Common myeloid progenitor, CD34-positive (primary cell): ENCODE data around the gene STMP1.
"Not testable (repeated sequence)": the region's sequence is repeated elsewhere in the genome, so short reads cannot be mapped to it uniquely, and the experiment has no call there.

Experiments
- CTCF ChIA-PET: fragments of 350-600 bp; sonication (Branson Sonifier 250); formaldehyde crosslinking; loops from one replicate; lab custom pipeline; 2021; ENCODE audit warnings: antibody characterized with exemption; lab: Charles Lee
- POLR2A ChIA-PET: fragments of 350-600 bp; sonication (Branson Sonifier 250); formaldehyde crosslinking; loops from one replicate; lab custom pipeline; 2021; ENCODE audit warnings: antibody characterized with exemption; lab: Charles Lee
- DNase-seq, 3 donors: peaks; one replicate each; pipeline versions ENCODE4 v3.0.0 to v3.0.0-alpha.2; 2013
- H3K27ac ChIP-seq, 2 experiments: 1 replicate in 1 of 2; 2 replicates in 1 of 2; pipeline ENCODE4 v1.7.0; 2013; ENCODE audit warnings: inconsistent platforms in 2 of 2, low read length in 2 of 2, mild to moderate bottlenecking in 2 of 2, low read depth in 1 of 2, moderate library complexity in 1 of 2; ENCODE audit not compliant: severe bottlenecking in 2 of 2, insufficient read depth in 1 of 2, poor library complexity in 1 of 2
- H3K27me3 ChIP-seq, 5 experiments: replicated peaks in 2 of 5; 1 replicate in 3 of 5; 2 replicates in 2 of 5; pipeline versions ENCODE4 v1.6.1 to v1.7.0; 2013; ENCODE audit warnings: low read length in 4 of 5, mild to moderate bottlenecking in 2 of 5, moderate library complexity in 2 of 5, inconsistent platforms in 1 of 5; ENCODE audit not compliant: insufficient read depth in 5 of 5, control insufficient read depth in 4 of 5
- H3K36me3 ChIP-seq, 4 experiments: 1 replicate in 2 of 4; 2 replicates in 2 of 4; pipeline versions ENCODE4 v1.6.1 to v1.7.0; 2013; ENCODE audit warnings: low read length in 3 of 4, control low read depth in 1 of 4, mild to moderate bottlenecking in 1 of 4; ENCODE audit not compliant: control insufficient read depth in 4 of 4, insufficient read depth in 4 of 4
- H3K4me1 ChIP-seq, 4 experiments: 1 replicate in 3 of 4; 2 replicates in 1 of 4; pipeline versions ENCODE4 v1.6.1 to v1.7.1; 2013; ENCODE audit warnings: low read length in 3 of 4, mild to moderate bottlenecking in 3 of 4, control low read depth in 1 of 4, inconsistent platforms in 1 of 4, moderate library complexity in 1 of 4; ENCODE audit not compliant: control insufficient read depth in 4 of 4, insufficient read depth in 4 of 4; ENCODE audit errors: control extremely low read depth in 1 of 4
- H3K4me3 ChIP-seq, 7 experiments: 1 replicate in 4 of 7; 2 replicates in 3 of 7; pipeline versions ENCODE4 v1.5.1 to v1.7.0; 2013; ENCODE audit warnings: mild to moderate bottlenecking in 7 of 7, low read length in 6 of 7, moderate library complexity in 6 of 7, inconsistent platforms in 2 of 7, low read depth in 2 of 7, control low read depth in 1 of 7; ENCODE audit not compliant: insufficient read depth in 4 of 7, control insufficient read depth in 1 of 7; ENCODE audit errors: extremely low read depth in 1 of 7
- H3K9me3 ChIP-seq, 5 experiments: 1 replicate in 4 of 5; 2 replicates in 1 of 5; pipeline versions ENCODE4 v1.6.1 to v1.7.1; 2013; ENCODE audit warnings: low read length in 4 of 5, mild to moderate bottlenecking in 2 of 5, inconsistent platforms in 1 of 5, low read depth in 1 of 5, moderate library complexity in 1 of 5; ENCODE audit not compliant: control insufficient read depth in 4 of 5, insufficient read depth in 2 of 5; ENCODE audit errors: control extremely low read depth in 1 of 5
- WGBS: methylation state at CpG from one replicate; pipeline ENCODE4 v1.1.5; 2013; ENCODE audit not compliant: insufficient coverage; 5-methylcytosine and 5-hydroxymethylcytosine counted together

The STMP1 gene

DNA sequence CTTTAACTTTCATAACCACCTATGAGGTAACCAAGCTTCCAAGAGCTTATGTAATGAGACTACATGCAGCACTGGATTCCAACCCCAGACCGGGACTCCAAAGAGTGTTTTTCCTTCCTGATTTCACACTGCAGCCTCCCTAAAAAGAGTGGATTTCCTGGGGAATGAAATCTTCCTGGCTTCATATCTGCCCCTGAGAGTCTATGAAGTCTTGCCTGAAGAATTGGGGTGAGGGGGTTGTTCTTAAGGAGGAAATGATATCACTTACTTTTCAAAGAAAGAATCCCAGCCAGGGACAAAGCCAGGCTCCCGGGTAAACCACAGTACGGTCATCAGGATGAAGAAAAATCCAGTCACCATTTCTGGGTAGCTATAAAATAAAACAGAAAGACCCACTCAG, 29.7 kb downstream of the STMP1 start:
- WGBS, result 100% methylated on average over 3 of the region's 3 CpGs
- no peak for DNase-seq
- H3K27me3 ChIP-seq, result no peaks in the 10 kb centered on the region
- no peaks in the 10 kb centered on the region for H3K9me3 ChIP-seq
- peaks cover 0 to 10% (median 1%) of the 10 kb centered on the region in 4 experiments for H3K36me3 ChIP-seq
- POLR2A ChIA-PET, result no interaction called here
- no peak overlapping the region for H3K4me3 ChIP-seq
- no peaks in the 10 kb centered on the region for H3K4me1 ChIP-seq
- CTCF ChIA-PET, result interaction anchor here (1.1 kb wide), 1 partner anchor 19 kb away, joined by 3 read pairs; no protein-coding TSS in a partner anchor
- H3K27ac ChIP-seq, result no peak overlapping the region

DNA sequence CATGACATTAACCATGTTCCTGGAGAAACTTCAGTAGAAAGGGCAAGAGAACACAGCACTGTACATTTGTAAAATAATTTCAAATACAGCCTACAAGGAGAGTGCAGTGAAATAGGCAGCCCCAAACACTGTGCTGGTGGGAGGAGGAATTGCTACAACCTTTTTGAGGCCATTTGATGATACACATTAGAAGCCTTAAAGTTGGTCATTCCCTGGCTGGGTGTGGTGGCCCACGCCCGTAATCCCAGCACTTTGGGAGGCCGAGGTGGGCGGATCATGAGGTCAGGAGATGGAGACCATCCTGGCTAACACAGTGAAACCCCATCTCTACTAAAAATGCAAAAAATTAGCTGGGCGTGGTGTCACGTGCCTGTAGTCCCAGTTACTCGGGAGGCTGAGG, 30.3 kb downstream of the STMP1 start:
- H3K4me3 ChIP-seq, H3K36me3 ChIP-seq, H3K9me3 ChIP-seq, CTCF ChIA-PET, POLR2A ChIA-PET, H3K27ac ChIP-seq, DNase-seq, H3K27me3 ChIP-seq, H3K4me1 ChIP-seq: not testable (repeated sequence)
- WGBS, result 94% methylated on average over 4 of the region's 7 CpGs

- Histone ChIP-seq H3K4me3 (no peak overlapping the region), H3K9me3 (no peaks in the 10 kb centered on the region), H3K36me3 (peaks cover 0 to 10% (median 1%) of the 10 kb centered on the region in 4 experiments), H3K27me3 (no peaks in the 10 kb centered on the region), H3K27ac (no peak overlapping the region), H3K4me1 (no peaks in the 10 kb centered on the region)
- no peak for DNase-seq
- WGBS, result 96% methylated on average over 4 of the region's 4 CpGs
- POLR2A ChIA-PET, result no interaction called here
- CTCF ChIA-PET, result no interaction called here
Measured at GRCh38 chr7:135693558-135693957, 31.2 kb downstream of the STMP1 start.

DNA sequence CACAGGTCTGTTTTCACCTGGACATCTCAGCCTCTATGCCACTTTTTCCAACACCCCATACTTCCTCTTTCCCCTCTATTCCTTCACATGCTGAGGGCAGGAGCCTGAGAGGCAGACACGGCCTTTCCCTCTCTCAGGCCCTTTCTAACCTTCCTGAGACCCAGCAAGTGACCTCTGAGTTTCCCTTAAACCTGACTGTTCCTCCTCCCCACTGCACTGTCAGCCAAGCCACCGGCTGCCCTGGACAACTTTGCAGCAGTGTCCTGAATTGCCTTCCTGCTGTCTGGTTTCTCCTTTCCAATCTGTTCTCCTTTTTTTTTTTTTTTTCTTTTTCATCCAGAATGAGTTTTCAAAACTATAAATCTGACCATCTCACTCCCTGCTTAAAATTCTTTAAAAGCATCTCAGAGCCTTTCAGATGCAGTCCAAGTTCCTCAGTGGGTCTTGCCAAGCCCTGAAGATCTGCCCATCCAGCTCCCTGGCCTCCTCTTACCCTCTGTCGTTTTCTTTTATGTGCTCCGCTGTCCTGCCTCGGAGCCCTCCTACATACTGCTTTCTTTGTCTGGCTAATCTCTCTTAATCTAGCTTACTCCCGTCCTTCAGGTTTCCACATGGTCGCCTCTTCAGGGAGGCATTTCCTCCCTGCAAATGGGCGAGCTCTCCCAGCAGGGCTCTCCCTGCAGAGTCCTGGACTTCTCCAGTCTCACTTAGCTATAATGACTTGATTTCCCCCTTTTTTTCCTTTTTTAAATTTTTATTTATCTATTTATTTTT, 35.1 kb downstream of the STMP1 start:
- CTCF ChIA-PET, result interaction anchor here (2.3 kb wide), 1 partner anchor 9 kb away, joined by 7 read pairs; no protein-coding TSS in a partner anchor
- Histone ChIP-seq H3K9me3 (no peaks in the 10 kb centered on the region), H3K4me1 (no peaks in the 10 kb centered on the region), H3K36me3 (no peaks in the 10 kb centered on the region), H3K4me3 (no peak overlapping the region), H3K27ac (no peak overlapping the region), H3K27me3 (no peaks in the 10 kb centered on the region)
- WGBS, result 84% methylated on average over 8 of the region's 8 CpGs
- DNase-seq, result no peak
- POLR2A ChIA-PET, result no interaction called here

DNA sequence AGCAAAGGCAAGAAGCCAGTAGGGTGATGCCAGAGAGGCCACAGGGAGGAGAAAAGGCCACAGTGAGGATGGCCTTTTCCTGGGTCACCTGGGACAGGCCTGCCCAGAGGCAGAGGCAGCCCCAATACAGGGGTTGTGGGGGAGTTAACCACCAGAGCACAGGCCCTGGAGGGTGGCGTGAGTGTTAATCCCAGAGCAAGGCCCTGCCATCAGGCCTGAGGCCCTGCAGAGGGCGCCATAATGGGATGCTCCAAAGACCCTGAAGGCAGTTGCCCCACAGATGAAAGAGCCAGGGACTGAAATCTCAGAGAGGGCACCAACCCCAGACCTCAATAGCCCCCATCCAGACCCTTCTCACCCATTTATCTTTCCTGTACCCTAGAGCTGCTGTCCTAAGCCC, 41.8 kb downstream of the STMP1 start:
- POLR2A ChIA-PET, result no interaction called here
- no peaks in the 10 kb centered on the region for H3K36me3 ChIP-seq
- no peaks in the 10 kb centered on the region for H3K27me3 ChIP-seq
- H3K27ac ChIP-seq, result no peak overlapping the region
- DNase-seq, result no peak
- WGBS, result no CpG with 5 or more reads among the region's 2 CpGs
- CTCF ChIA-PET, result interaction anchor here (0.8 kb wide), 1 partner anchor 14 kb away, joined by 3 read pairs; no protein-coding TSS in a partner anchor
- H3K4me1 ChIP-seq, result no peaks in the 10 kb centered on the region
- no peaks in the 10 kb centered on the region for H3K9me3 ChIP-seq
- H3K4me3 ChIP-seq, result no peak overlapping the region

- POLR2A ChIA-PET, result no interaction called here
- Histone ChIP-seq H3K4me3 (no peak overlapping the region), H3K36me3 (no peaks in the 10 kb centered on the region), H3K4me1 (no peaks in the 10 kb centered on the region), H3K27me3 (no peaks in the 10 kb centered on the region), H3K27ac (no peak overlapping the region), H3K9me3 (no peaks in the 10 kb centered on the region)
- CTCF ChIA-PET, result interaction anchor here (0.8 kb wide), 1 partner anchor 13 kb away, joined by 3 read pairs; no protein-coding TSS in a partner anchor
- DNase-seq, result no peak
- WGBS, result 86% methylated on average over 5 of the region's 5 CpGs
Measured at GRCh38 chr7:135704698-135705097, 42.4 kb downstream of the STMP1 start.

GRCh38 chr7:135706038-135706742, 43.9 kb downstream of the STMP1 start:
- H3K27ac ChIP-seq, result no peak overlapping the region
- no peaks in the 10 kb centered on the region for H3K4me1 ChIP-seq
- no peaks in the 10 kb centered on the region for H3K36me3 ChIP-seq
- H3K9me3 ChIP-seq, result no peaks in the 10 kb centered on the region
- WGBS, result 93% methylated on average over 17 of the region's 20 CpGs
- no peaks in the 10 kb centered on the region for H3K27me3 ChIP-seq
- ChIA-PET POLR2A (no interaction called here), CTCF (interaction anchor here (0.9 to 1.8 kb wide), 3 partner anchors 9 to 259 kb away, joined by 3 to 7 read pairs (median 4); no protein-coding TSS in a partner anchor)
- no peak overlapping the region for H3K4me3 ChIP-seq
- no peak for DNase-seq
